ENCODE results near the gene JCAD. TPM values are rescaled to one million over a fixed set of nuclear protein-coding genes. Genes with fewer than 3 reads are reported as not detected.

Gene JCAD
- polyA plus RNA-seq, 1 donor: 8.6 TPM

- no peaks in the 10 kb centered on the region for H3K9me3 ChIP-seq (ENCODE audit: control insufficient read depth, low read depth, low read length)
- peaks cover 3% of the 10 kb centered on the region for H3K27me3 ChIP-seq (ENCODE audit: control insufficient read depth, insufficient read depth, low read length)
- H3K4me3 ChIP-seq (ENCODE audit: low read length): no peak overlapping the region
- no peak overlapping the region for H3K27ac ChIP-seq (ENCODE audit: low read length)
- 100% methylated on average over 1 of the region's 2 CpGs for WGBS (ENCODE audit: insufficient coverage, low lambda C conversion rate)
- DNase-seq: no peak
- H3K36me3 ChIP-seq (ENCODE audit: control insufficient read depth, insufficient read depth, low read length): no peaks in the 10 kb centered on the region
- no peaks in the 10 kb centered on the region for H3K4me1 ChIP-seq (ENCODE audit: control insufficient read depth, insufficient read depth, low read length)
Observed at GRCh38 chr10:30074090-30074489, 14.7 kb upstream of the JCAD start.

DNA sequence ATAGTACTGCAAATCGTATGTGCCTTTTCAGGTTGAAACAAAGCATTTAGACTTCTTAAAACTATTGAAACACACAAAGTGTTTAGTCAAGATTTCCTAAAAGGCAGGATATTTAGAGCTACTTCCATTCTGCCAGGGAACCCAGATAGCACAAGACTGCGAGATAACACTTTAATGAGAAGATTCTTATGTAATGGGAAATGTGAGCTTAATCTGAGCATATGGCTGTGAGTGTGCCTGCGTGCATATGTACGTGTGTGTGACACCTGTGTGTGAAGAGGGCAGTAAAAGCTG is 14.3 kb upstream of the JCAD start:
- Histone ChIP-seq H3K4me1 (ENCODE audit: control insufficient read depth, insufficient read depth, low read length) (no peaks in the 10 kb centered on the region), H3K27ac (ENCODE audit: low read length) (no peak overlapping the region), H3K9me3 (ENCODE audit: control insufficient read depth, low read depth, low read length) (no peaks in the 10 kb centered on the region), H3K4me3 (ENCODE audit: low read length) (no peak overlapping the region), H3K27me3 (ENCODE audit: control insufficient read depth, insufficient read depth, low read length) (peaks cover 3% of the 10 kb centered on the region), H3K36me3 (ENCODE audit: control insufficient read depth, insufficient read depth, low read length) (no peaks in the 10 kb centered on the region)
- no peak for DNase-seq
- WGBS (ENCODE audit: insufficient coverage, low lambda C conversion rate): no CpG with 5 or more reads among the region's 4 CpGs

- peaks cover 3% of the 10 kb centered on the region for H3K27me3 ChIP-seq (ENCODE audit: control insufficient read depth, insufficient read depth, low read length)
- no peak for DNase-seq
- no peaks in the 10 kb centered on the region for H3K36me3 ChIP-seq (ENCODE audit: control insufficient read depth, insufficient read depth, low read length)
- H3K4me3 ChIP-seq (ENCODE audit: low read length): no peak overlapping the region
- no peak overlapping the region for H3K27ac ChIP-seq (ENCODE audit: low read length)
- WGBS (ENCODE audit: insufficient coverage, low lambda C conversion rate): no CpG with 5 or more reads among the region's 6 CpGs
- no peaks in the 10 kb centered on the region for H3K4me1 ChIP-seq (ENCODE audit: control insufficient read depth, insufficient read depth, low read length)
- H3K9me3 ChIP-seq (ENCODE audit: control insufficient read depth, low read depth, low read length): no peaks in the 10 kb centered on the region
Observed at GRCh38 chr10:30073045-30073766, 13.8 kb upstream of the JCAD start.

- no peak overlapping the region for H3K4me3 ChIP-seq (ENCODE audit: low read length)
- H3K4me1 ChIP-seq (ENCODE audit: control insufficient read depth, insufficient read depth, low read length): no peaks in the 10 kb centered on the region
- no peaks in the 10 kb centered on the region for H3K9me3 ChIP-seq (ENCODE audit: control insufficient read depth, low read depth, low read length)
- no peak for DNase-seq
- H3K36me3 ChIP-seq (ENCODE audit: control insufficient read depth, insufficient read depth, low read length): no peaks in the 10 kb centered on the region
- no peak overlapping the region for H3K27ac ChIP-seq (ENCODE audit: low read length)
- peaks cover 3% of the 10 kb centered on the region for H3K27me3 ChIP-seq (ENCODE audit: control insufficient read depth, insufficient read depth, low read length)
Observed at GRCh38 chr10:30072068-30072467, 12.7 kb upstream of the JCAD start.

DNA sequence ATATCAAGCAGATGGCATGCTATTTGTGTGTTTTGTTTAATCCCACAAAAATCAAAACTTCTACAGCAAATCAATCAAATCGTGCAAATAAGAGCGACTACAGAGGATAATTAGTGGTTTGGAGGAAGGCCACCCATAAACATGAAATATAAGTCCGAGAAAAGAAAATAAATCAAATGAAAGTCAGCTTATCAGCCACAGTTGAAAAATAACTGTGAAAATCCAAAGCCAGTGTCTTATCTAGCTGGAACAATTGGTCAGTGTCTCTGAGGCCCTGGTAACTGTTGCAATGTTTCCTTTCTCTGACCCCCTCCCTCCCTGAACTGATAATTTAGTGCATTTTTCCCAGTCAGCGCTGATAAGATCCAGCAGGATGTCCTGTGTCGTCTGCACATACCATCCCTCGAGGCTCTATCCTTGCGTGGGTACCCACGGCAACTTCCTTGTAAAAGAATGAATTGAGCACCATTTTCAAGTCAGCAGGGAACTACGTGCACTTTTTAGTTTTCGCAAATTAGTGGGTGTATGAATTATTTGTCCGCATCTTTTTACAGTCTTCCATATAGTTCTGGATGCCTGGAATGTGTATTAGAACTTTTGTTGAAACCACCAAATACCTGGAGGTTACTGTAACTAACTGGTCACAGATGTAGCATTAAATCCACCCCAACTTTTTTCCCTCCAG is 10.8 kb upstream of the JCAD start:
- no peak overlapping the region for H3K27ac ChIP-seq (ENCODE audit: low read length)
- no peaks in the 10 kb centered on the region for H3K27me3 ChIP-seq (ENCODE audit: control insufficient read depth, insufficient read depth, low read length)
- no peaks in the 10 kb centered on the region for H3K4me1 ChIP-seq (ENCODE audit: control insufficient read depth, insufficient read depth, low read length)
- no peaks in the 10 kb centered on the region for H3K36me3 ChIP-seq (ENCODE audit: control insufficient read depth, insufficient read depth, low read length)
- no peaks in the 10 kb centered on the region for H3K9me3 ChIP-seq (ENCODE audit: control insufficient read depth, low read depth, low read length)
- 66% methylated on average over 3 of the region's 11 CpGs for WGBS (ENCODE audit: insufficient coverage, low lambda C conversion rate)
- no peak for DNase-seq
- no peak overlapping the region for H3K4me3 ChIP-seq (ENCODE audit: low read length)

- no CpG with 5 or more reads among the region's 4 CpGs for WGBS (ENCODE audit: insufficient coverage, low lambda C conversion rate)
- Histone ChIP-seq H3K4me1 (ENCODE audit: control insufficient read depth, insufficient read depth, low read length) (no peaks in the 10 kb centered on the region), H3K36me3 (ENCODE audit: control insufficient read depth, insufficient read depth, low read length) (no peaks in the 10 kb centered on the region), H3K4me3 (ENCODE audit: low read length) (no peak overlapping the region), H3K27me3 (ENCODE audit: control insufficient read depth, insufficient read depth, low read length) (no peaks in the 10 kb centered on the region), H3K27ac (ENCODE audit: low read length) (no peak overlapping the region), H3K9me3 (ENCODE audit: control insufficient read depth, low read depth, low read length) (no peaks in the 10 kb centered on the region)
- DNase-seq: no peak
Observed at GRCh38 chr10:30068492-30069223, 9.3 kb upstream of the JCAD start.

- Histone ChIP-seq H3K4me1 (ENCODE audit: control insufficient read depth, insufficient read depth, low read length) (no peaks in the 10 kb centered on the region), H3K9me3 (ENCODE audit: control insufficient read depth, low read depth, low read length) (no peaks in the 10 kb centered on the region), H3K27me3 (ENCODE audit: control insufficient read depth, insufficient read depth, low read length) (peaks cover 37% of the 10 kb centered on the region), H3K4me3 (ENCODE audit: low read length) (no peak overlapping the region), H3K27ac (ENCODE audit: low read length) (no peak overlapping the region), H3K36me3 (ENCODE audit: control insufficient read depth, insufficient read depth, low read length) (no peaks in the 10 kb centered on the region)
- WGBS (ENCODE audit: insufficient coverage, low lambda C conversion rate): 100% methylated on average over 1 of the region's 3 CpGs
- no peak for DNase-seq
Observed at GRCh38 chr10:30063099-30063498, 3.7 kb upstream of the JCAD start.

GRCh38 chr10:30062582-30062981 is 3.2 kb upstream of the JCAD start:
- Histone ChIP-seq H3K4me1 (ENCODE audit: control insufficient read depth, insufficient read depth, low read length) (no peaks in the 10 kb centered on the region), H3K9me3 (ENCODE audit: control insufficient read depth, low read depth, low read length) (no peaks in the 10 kb centered on the region), H3K4me3 (ENCODE audit: low read length) (no peak overlapping the region), H3K27me3 (ENCODE audit: control insufficient read depth, insufficient read depth, low read length) (peaks cover 43% of the 10 kb centered on the region), H3K27ac (ENCODE audit: low read length) (no peak overlapping the region), H3K36me3 (ENCODE audit: control insufficient read depth, insufficient read depth, low read length) (no peaks in the 10 kb centered on the region)
- no peak for DNase-seq
- WGBS (ENCODE audit: insufficient coverage, low lambda C conversion rate): 93% methylated on average over 3 of the region's 8 CpGs

- no peak overlapping the region for H3K4me3 ChIP-seq (ENCODE audit: low read length)
- no peaks in the 10 kb centered on the region for H3K9me3 ChIP-seq (ENCODE audit: control insufficient read depth, low read depth, low read length)
- H3K4me1 ChIP-seq (ENCODE audit: control insufficient read depth, insufficient read depth, low read length): no peaks in the 10 kb centered on the region
- H3K27me3 ChIP-seq (ENCODE audit: control insufficient read depth, insufficient read depth, low read length): peaks cover 45% of the 10 kb centered on the region
- H3K27ac ChIP-seq (ENCODE audit: low read length): no peak overlapping the region
- H3K36me3 ChIP-seq (ENCODE audit: control insufficient read depth, insufficient read depth, low read length): no peaks in the 10 kb centered on the region
- no peak for DNase-seq
- no CpG with 5 or more reads among the region's 1 CpG for WGBS (ENCODE audit: insufficient coverage, low lambda C conversion rate)
Observed at GRCh38 chr10:30062090-30062489, 2.7 kb upstream of the JCAD start.

DNA sequence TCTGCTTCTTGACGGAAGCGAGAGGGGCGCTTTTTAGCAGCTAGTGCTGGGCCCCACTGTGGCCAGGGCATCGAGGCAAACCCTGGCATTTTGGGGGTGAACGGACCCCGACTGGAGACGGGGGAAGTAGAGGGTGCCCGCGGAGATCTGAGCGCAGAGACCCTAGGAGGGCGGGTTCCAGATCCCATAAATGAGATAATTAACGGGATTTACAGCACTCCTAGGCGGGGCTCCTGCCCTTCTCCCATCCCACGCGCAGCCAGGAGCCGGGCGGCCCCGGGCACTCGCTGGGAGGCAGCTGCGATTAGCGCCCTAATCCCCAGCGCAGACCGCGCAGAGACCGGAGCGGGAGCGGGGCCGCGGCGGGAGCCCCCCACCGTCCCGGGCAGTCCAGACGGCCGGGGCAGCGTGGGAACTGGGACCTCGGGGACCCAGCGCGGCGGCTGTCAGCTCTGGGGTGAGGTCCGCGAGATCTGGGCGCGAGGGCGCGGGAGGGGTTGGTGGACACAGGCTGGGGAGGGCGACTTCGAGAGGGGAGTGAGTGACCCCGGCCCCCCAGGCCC is 735 bp downstream of the JCAD start:
- no peaks in the 10 kb centered on the region for H3K9me3 ChIP-seq (ENCODE audit: control insufficient read depth, low read depth, low read length)
- H3K27ac ChIP-seq (ENCODE audit: low read length): no peak overlapping the region
- H3K27me3 ChIP-seq (ENCODE audit: control insufficient read depth, insufficient read depth, low read length): peaks cover 48% of the 10 kb centered on the region
- H3K36me3 ChIP-seq (ENCODE audit: control insufficient read depth, insufficient read depth, low read length): no peaks in the 10 kb centered on the region
- H3K4me1 ChIP-seq (ENCODE audit: control insufficient read depth, insufficient read depth, low read length): no peaks in the 10 kb centered on the region
- no CpG with 5 or more reads among the region's 48 CpGs for WGBS (ENCODE audit: insufficient coverage, low lambda C conversion rate)
- DNase-seq: no peak
- H3K4me3 ChIP-seq (ENCODE audit: low read length): peak overlapping the region; percentile 48
